Type B pancreatic cell (in vitro differentiated cells): ENCODE data around the gene CERS6. TPM values are rescaled to one million over a fixed set of nuclear protein-coding genes. Genes with fewer than 3 reads are reported as not detected.

ENCODE experiments used
- DNase-seq: peaks from one replicate; pipeline ENCODE4 v3.0.0; 2021; ENCODE audit warnings: mixed read lengths; ENCODE audit not compliant: unreplicated experiment; ENCODE audit errors: extremely low spot score
- H3K27ac Mint-ChIP-seq: 2 replicates; pipeline ENCODE4 v1.8.0; 2021; ENCODE audit warnings: mild to moderate bottlenecking, mixed read lengths
- H3K27me3 Mint-ChIP-seq: 2 replicates; pipeline ENCODE4 v1.8.0; 2021; ENCODE audit warnings: mixed read lengths
- H3K36me3 Mint-ChIP-seq: 2 replicates; pipeline ENCODE4 v1.8.0; 2021; ENCODE audit warnings: mixed read lengths
- H3K4me1 Mint-ChIP-seq: one replicate; pipeline ENCODE4 v1.8.0; 2021; ENCODE audit warnings: mixed read lengths; ENCODE audit not compliant: unreplicated experiment
- H3K4me3 Mint-ChIP-seq: 2 replicates; pipeline ENCODE4 v1.8.0; 2021; ENCODE audit warnings: mild to moderate bottlenecking, mixed read lengths
- H3K9me3 Mint-ChIP-seq: 2 replicates; pipeline ENCODE4 v1.8.0; 2021; ENCODE audit warnings: mixed read lengths
- CTCF ChIP-seq: fragments of 200-600 bp; sonication (generic); conservative IDR thresholded peaks from 2 replicates; pipeline ENCODE4 v1.5.0; 2021; ENCODE audit warnings: antibody characterized with exemption, mild to moderate bottlenecking
- total RNA-seq: library from RNA; stranded (reverse); gene quantifications from 2 replicates; pipeline ENCODE4 v1.2.1, GENCODE V29; 2021; ENCODE audit warnings: low replicate concordance

CERS6 gene
- total RNA-seq, 1 donor from 2014 or later: 43.0 TPM

DNA sequence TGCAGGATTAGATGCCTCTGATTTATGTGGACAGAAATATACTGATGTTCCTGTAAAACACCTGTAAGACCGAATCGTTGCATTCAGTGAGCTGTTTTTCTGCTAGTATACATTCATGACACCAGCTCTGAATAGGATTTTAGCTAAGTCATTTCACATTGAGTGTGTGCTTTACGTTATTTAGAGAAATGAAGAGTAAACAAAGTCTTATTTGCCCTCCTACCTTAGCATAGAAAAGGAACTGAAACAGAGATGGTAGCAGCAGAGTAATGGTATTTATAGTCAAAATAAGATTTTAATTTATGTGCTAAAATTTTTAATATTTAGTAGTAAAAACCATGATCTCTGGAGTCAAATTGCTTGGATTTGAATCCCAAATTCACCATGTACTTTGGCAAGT, 168.0 kb downstream of the CERS6 start:
- Mint-ChIP-seq H3K9me3 (peaks cover 5% of the 10 kb centered on the region), H3K4me1 (peaks cover 24% of the 10 kb centered on the region), H3K27me3 (no peaks in the 10 kb centered on the region), H3K27ac (no peak overlapping the region), H3K36me3 (peaks cover 5% of the 10 kb centered on the region), H3K4me3 (no peak overlapping the region)
- no peak for DNase-seq
- TF ChIP-seq CTCF: no peak

- Mint-ChIP-seq H3K27me3 (no peaks in the 10 kb centered on the region), H3K27ac (no peak overlapping the region), H3K9me3 (no peaks in the 10 kb centered on the region), H3K4me3 (no peak overlapping the region), H3K4me1 (peaks cover 24% of the 10 kb centered on the region), H3K36me3 (peaks cover 5% of the 10 kb centered on the region)
- TF ChIP-seq CTCF: no peak
- DNase-seq: no peak
Observed at GRCh38 chr2:168626096-168626495, 170.0 kb downstream of the CERS6 start.

- no peaks in the 10 kb centered on the region for H3K9me3 Mint-ChIP-seq
- no peak overlapping the region for H3K4me3 Mint-ChIP-seq
- peaks cover 24% of the 10 kb centered on the region for H3K4me1 Mint-ChIP-seq
- DNase-seq: no peak
- H3K27me3 Mint-ChIP-seq: no peaks in the 10 kb centered on the region
- no peak overlapping the region for H3K27ac Mint-ChIP-seq
- no peak for TF ChIP-seq CTCF
- peaks cover 5% of the 10 kb centered on the region for H3K36me3 Mint-ChIP-seq
Observed at GRCh38 chr2:168626647-168627046, 170.6 kb downstream of the CERS6 start.

- no peak for TF ChIP-seq CTCF
- Mint-ChIP-seq H3K9me3 (no peaks in the 10 kb centered on the region), H3K4me3 (peak overlapping the region; percentile 1), H3K36me3 (peaks cover 10% of the 10 kb centered on the region), H3K27me3 (no peaks in the 10 kb centered on the region), H3K4me1 (peaks cover 32% of the 10 kb centered on the region), H3K27ac (peak overlapping the region; percentile 6)
- no peak for DNase-seq
Observed at GRCh38 chr2:168632709-168633121, 176.6 kb downstream of the CERS6 start.

GRCh38 chr2:168633200-168633599, 177.1 kb downstream of the CERS6 start:
- H3K9me3 Mint-ChIP-seq: no peaks in the 10 kb centered on the region
- peaks cover 30% of the 10 kb centered on the region for H3K4me1 Mint-ChIP-seq
- H3K36me3 Mint-ChIP-seq: peaks cover 10% of the 10 kb centered on the region
- no peaks in the 10 kb centered on the region for H3K27me3 Mint-ChIP-seq
- H3K27ac Mint-ChIP-seq: no peak overlapping the region
- no peak overlapping the region for H3K4me3 Mint-ChIP-seq
- DNase-seq: no peak
- no peak for TF ChIP-seq CTCF

GRCh38 chr2:168633895-168634294, 177.8 kb downstream of the CERS6 start:
- no peak for TF ChIP-seq CTCF
- DNase-seq: no peak
- no peak overlapping the region for H3K27ac Mint-ChIP-seq
- no peaks in the 10 kb centered on the region for H3K9me3 Mint-ChIP-seq
- H3K27me3 Mint-ChIP-seq: no peaks in the 10 kb centered on the region
- H3K4me1 Mint-ChIP-seq: peaks cover 34% of the 10 kb centered on the region
- peaks cover 10% of the 10 kb centered on the region for H3K36me3 Mint-ChIP-seq
- no peak overlapping the region for H3K4me3 Mint-ChIP-seq
